H1 (cell line): Measurements from ENCODE around the gene CACNG1. TPM values are rescaled to one million over a fixed set of nuclear protein-coding genes. Genes with fewer than 3 reads are reported as not detected.

ENCODE experiments used
- CTCF ChIA-PET: fragments of 300-600 bp; sonication (Branson Sonifier 250); formaldehyde crosslinking; loops from one replicate; lab custom pipeline; 2021; ENCODE audit not compliant: partially characterized antibody; lab: Charles Lee
- POLR2A ChIA-PET: fragments of 300-600 bp; sonication (Branson Sonifier 250); formaldehyde crosslinking; loops from one replicate; lab custom pipeline; 2021; ENCODE audit warnings: inconsistent platforms; ENCODE audit not compliant: partially characterized antibody; lab: Charles Lee
- DNase-seq, 2 experiments: peaks; one replicate each; pipeline versions ENCODE4 v3.0.0 to v3.0.0-alpha.2; 2010 to 2022; ENCODE audit warnings: low spot score in 2 of 2, low read depth in 1 of 2, mixed read lengths in 1 of 2
- FAIRE-seq: peaks from 2 replicates; lab custom pipeline; 2011; peaks lifted over from hg19 to GRCh38; lab: Jason Lieb, UNC
- H2AFZ ChIP-seq: 2 replicates; pipeline ENCODE4 v1.8.1; 2012; ENCODE audit warnings: low read length, inconsistent platforms
- H2AK5ac ChIP-seq: 2 replicates; pipeline ENCODE4 v1.6.1; 2013; ENCODE audit warnings: low read depth, low read length
- H2BK120ac ChIP-seq: replicated peaks from 2 replicates; pipeline ENCODE3; 2013; ENCODE audit warnings: low read depth, low read length, inconsistent platforms
- H2BK12ac ChIP-seq: 2 replicates; pipeline ENCODE4 v1.6.1; 2013; ENCODE audit warnings: low read depth, low read length
- H2BK15ac ChIP-seq: 2 replicates; pipeline ENCODE4 v1.6.1; 2013; ENCODE audit warnings: low read length
- H2BK20ac ChIP-seq: 2 replicates; pipeline ENCODE4 v1.6.1; 2013; ENCODE audit warnings: low read length
- H2BK5ac ChIP-seq: 2 replicates; pipeline ENCODE4 v1.6.1; 2013; ENCODE audit warnings: low read depth, low read length
- H3K14ac ChIP-seq: 2 replicates; pipeline ENCODE4 v1.6.1; 2013; ENCODE audit warnings: inconsistent platforms; ENCODE audit not compliant: insufficient read length
- H3K18ac ChIP-seq: 2 replicates; pipeline ENCODE4 v1.6.1; 2013; ENCODE audit warnings: low read length; ENCODE audit errors: extremely low read depth
- H3K23ac ChIP-seq: 2 replicates; pipeline ENCODE4 v1.6.1; 2013; ENCODE audit warnings: inconsistent platforms; ENCODE audit not compliant: insufficient read length
- H3K23me2 ChIP-seq: 2 replicates; pipeline ENCODE4 v1.6.1; 2013; ENCODE audit warnings: low read depth, low read length
- H3K27ac ChIP-seq: 2 replicates; pipeline ENCODE4 v1.6.1; 2011; ENCODE audit warnings: low read depth, low read length, inconsistent platforms
- H3K27me3 ChIP-seq, 4 experiments: replicated peaks in 1 of 4; 1 replicate in 1 of 4; 2 replicates in 3 of 4; pipeline versions ENCODE4 v1.6.1 to v1.8.1; 2011 to 2013; ENCODE audit warnings: low read length in 3 of 4, mild to moderate bottlenecking in 3 of 4, inconsistent platforms in 2 of 4, mixed read lengths in 2 of 4, moderate library complexity in 1 of 4; ENCODE audit not compliant: control insufficient read depth in 3 of 4, insufficient read depth in 3 of 4; ENCODE audit errors: extremely low read depth in 1 of 4
- H3K36me3 ChIP-seq, 4 experiments: 2 replicates each; pipeline versions ENCODE4 v1.6.1 to v1.8.1; 2011 to 2013; ENCODE audit warnings: mild to moderate bottlenecking in 4 of 4, low read length in 3 of 4, moderate library complexity in 2 of 4, control low read depth in 1 of 4, inconsistent platforms in 1 of 4; ENCODE audit not compliant: insufficient read depth in 4 of 4, control insufficient read depth in 2 of 4
- H3K4ac ChIP-seq: replicated peaks from 2 replicates; pipeline ENCODE3; 2013; ENCODE audit warnings: low read length, low read depth, mixed read lengths, inconsistent platforms; ENCODE audit not compliant: insufficient read length
- H3K4me1 ChIP-seq, 4 experiments: replicated peaks in 1 of 4; 1 replicate in 1 of 4; 2 replicates in 3 of 4; pipeline versions ENCODE4 v1.6.1 to v1.8.1; 2011 to 2013; ENCODE audit warnings: low read length in 3 of 4, inconsistent platforms in 2 of 4, mixed read lengths in 1 of 4; ENCODE audit not compliant: insufficient read depth in 4 of 4, control insufficient read depth in 3 of 4
- H3K4me2 ChIP-seq, 2 experiments: 2 replicates each; pipeline versions ENCODE4 v1.6.1 to v1.8.1; 2011 to 2013; ENCODE audit warnings: low read depth in 2 of 2, low read length in 2 of 2, control low read depth in 1 of 2, inconsistent platforms in 1 of 2, mild to moderate bottlenecking in 1 of 2; ENCODE audit not compliant: insufficient read depth in 1 of 2
- H3K4me3 ChIP-seq, 4 experiments: fragments of 200-600, 300-600 bp in 1 of 4; sonication (generic), shearing (Covaris generic), sonication (Bioruptor Twin) in 1 of 4; 2 replicates each; pipeline versions ENCODE4 v1.5.1 to v1.8.1; 2011 to 2016; ENCODE audit warnings: low read length in 4 of 4, low read depth in 3 of 4, control low read depth in 2 of 4, inconsistent platforms in 2 of 4, mild to moderate bottlenecking in 2 of 4, mixed read lengths in 1 of 4, moderate library complexity in 1 of 4; ENCODE audit not compliant: insufficient read depth in 2 of 4; ENCODE audit errors: extremely low read depth in 1 of 4
- H3K56ac ChIP-seq: replicated peaks from 2 replicates; pipeline ENCODE3; 2013; ENCODE audit warnings: low read depth, mild to moderate bottlenecking, mixed read lengths, low read length, inconsistent platforms; ENCODE audit not compliant: insufficient read length
- H3K79me1 ChIP-seq: 2 replicates; pipeline ENCODE4 v1.6.1; 2013; ENCODE audit warnings: low read depth, low read length, control low read depth
- H3K79me2 ChIP-seq, 2 experiments: 2 replicates each; pipeline versions ENCODE4 v1.6.1 to v1.8.1; 2012 to 2013; ENCODE audit warnings: low read length in 2 of 2, mild to moderate bottlenecking in 2 of 2, inconsistent platforms in 1 of 2; ENCODE audit not compliant: insufficient read depth in 2 of 2, control insufficient read depth in 1 of 2
- H3K9ac ChIP-seq, 4 experiments: replicated peaks in 1 of 4; 1 replicate in 1 of 4; 2 replicates in 3 of 4; pipeline versions ENCODE4 v1.6.1 to v1.8.1; 2011 to 2013; ENCODE audit warnings: low read depth in 3 of 4, low read length in 3 of 4, control low read depth in 2 of 4, mild to moderate bottlenecking in 2 of 4, moderate library complexity in 2 of 4, inconsistent platforms in 1 of 4; ENCODE audit errors: extremely low read depth in 1 of 4
- H3K9me3 ChIP-seq, 2 experiments: 2 replicates each; pipeline versions ENCODE4 v1.6.1 to v1.8.1; 2012 to 2013; ENCODE audit warnings: mild to moderate bottlenecking in 2 of 2, moderate library complexity in 2 of 2, control low read depth in 1 of 2, inconsistent platforms in 1 of 2, low read depth in 1 of 2, low read length in 1 of 2, mixed read lengths in 1 of 2; ENCODE audit not compliant: insufficient read depth in 2 of 2
- H4K20me1 ChIP-seq, 2 experiments: replicated peaks in 1 of 2; 2 replicates each; pipeline versions ENCODE3 to v1.8.1; 2011 to 2013; ENCODE audit warnings: inconsistent platforms in 2 of 2, low read length in 2 of 2, mild to moderate bottlenecking in 1 of 2; ENCODE audit not compliant: insufficient read depth in 2 of 2, control insufficient read depth in 1 of 2
- H4K5ac ChIP-seq: 2 replicates; pipeline ENCODE4 v1.6.1; 2013; ENCODE audit warnings: low read length, low read depth, mixed read lengths, inconsistent platforms; ENCODE audit not compliant: insufficient read length
- H4K8ac ChIP-seq: 2 replicates; pipeline ENCODE4 v1.8.0; 2013; ENCODE audit warnings: mild to moderate bottlenecking, moderate library complexity, low read length, inconsistent platforms; ENCODE audit not compliant: insufficient read depth; ENCODE audit errors: extremely low read depth
- H4K91ac ChIP-seq: replicated peaks from 2 replicates; pipeline ENCODE3; 2013; ENCODE audit warnings: low read length, mixed read lengths, inconsistent platforms; ENCODE audit not compliant: insufficient read length
- ASH2L ChIP-seq: fragments of 200-600, 300-600 bp; sonication (generic); IDR thresholded peaks from one replicate; pipeline ENCODE4 v1.7.1; 2017; ENCODE audit warnings: low read length
- BACH1 ChIP-seq: IDR thresholded peaks from 2 replicates; pipeline ENCODE4 v1.6.1; 2012; ENCODE audit warnings: low read length, improper control_type of control experiment
- BCL11A ChIP-seq, 2 experiments: IDR thresholded peaks; one replicate each; pipeline ENCODE4 v1.6.1; 2011; ENCODE audit warnings: low read depth in 2 of 2, low read length in 2 of 2, mild to moderate bottlenecking in 2 of 2
- EP300 ChIP-seq, 2 experiments: IDR thresholded peaks; 1 replicate in 1 of 2; 2 replicates in 1 of 2; pipeline ENCODE4 v1.6.1; 2011 to 2012; ENCODE audit warnings: low read depth in 2 of 2, low read length in 2 of 2, mild to moderate bottlenecking in 2 of 2, borderline replicate concordance in 1 of 2, inconsistent platforms in 1 of 2, moderate library complexity in 1 of 2
- HDAC2 ChIP-seq, 2 experiments: fragments of 300-600 bp in 1 of 2; sonication (generic) in 1 of 2; IDR thresholded peaks; 2 replicates each; pipeline ENCODE4 v1.6.1; 2011 to 2012; ENCODE audit warnings: low read depth in 2 of 2, low read length in 2 of 2, mild to moderate bottlenecking in 2 of 2, moderate library complexity in 2 of 2, borderline replicate concordance in 1 of 2, inconsistent platforms in 1 of 2
- NRF1 ChIP-seq: IDR thresholded peaks from 2 replicates; pipeline ENCODE4 v1.6.1; 2011; ENCODE audit warnings: mild to moderate bottlenecking, low read depth, low read length, improper control_type of control experiment
- RBBP5 ChIP-seq: IDR thresholded peaks from 2 replicates; pipeline ENCODE4 v1.7.1; 2012; ENCODE audit warnings: low read depth, mild to moderate bottlenecking, inconsistent platforms, low read length, moderate library complexity, borderline replicate concordance
- RFX5 ChIP-seq: IDR thresholded peaks from 2 replicates; pipeline ENCODE4 v1.6.1; 2011; ENCODE audit warnings: low read depth, low read length, improper control_type of control experiment, borderline replicate concordance
- SP2 ChIP-seq: IDR thresholded peaks from 2 replicates; pipeline ENCODE4 v1.6.1; 2012; ENCODE audit warnings: mild to moderate bottlenecking, low read length, inconsistent platforms
- USF2 ChIP-seq: IDR thresholded peaks from 2 replicates; pipeline ENCODE4 v1.6.1; 2011; ENCODE audit warnings: low read length, improper control_type of control experiment
- WGBS, 2 experiments: shearing (Covaris generic) in 1 of 2; methylation state at CpG; one replicate each; pipeline versions ENCODE4 v1.1.6 to v1.1.7; 2013 to 2015; ENCODE audit warnings: low lambda C conversion rate in 2 of 2, mixed read lengths in 2 of 2, inconsistent platforms in 1 of 2, low coverage in 1 of 2, missing lambda C conversion rate in 1 of 2; ENCODE audit not compliant: insufficient replicate concordance in 2 of 2, insufficient coverage in 1 of 2, insufficient read length in 1 of 2; ENCODE audit errors: extremely low coverage in 1 of 2, missing lambda C conversion rate in 1 of 2; 5-methylcytosine and 5-hydroxymethylcytosine counted together
- polyA plus RNA-seq, 7 experiments: library from polyadenylated mRNA; depleted of rRNA in 3 of 7; stranded (reverse) in 5 of 7; unstranded in 2 of 7; fragments of >200 nt in 5 of 7; fragments of 200-250 nt in 2 of 7; gene quantifications; 1 replicate in 5 of 7; 2 replicates in 1 of 7; 4 replicates in 1 of 7; pipeline versions ENCODE4 v1.2.1 to v1.2.3, GENCODE V29; 2011 to 2013; ENCODE audit warnings: missing spikeins in 2 of 7, mixed read lengths in 2 of 7
- total RNA-seq: library from RNA; stranded (reverse); fragmentation: NEBNext Ultra II Directional; extraction: Animal tissue kit (Norgen Biotek cat#: 25700); gene quantifications from 2 replicates; pipeline ENCODE4 v1.2.1, GENCODE V29; 2021

CACNG1 gene
- total and polyA plus RNA-seq, 2 of the 8 experiments (the other 6 are each of a cell fraction or from before 2014, with no cell fraction given) = not detected

- H3K4me3 ChIP-seq = no peak overlapping the region
- no peak overlapping the region for H2BK15ac ChIP-seq
- H3K9ac ChIP-seq = no peak overlapping the region
- H3K4ac ChIP-seq = no peak overlapping the region
- H4K8ac ChIP-seq = no peak overlapping the region
- H3K23me2 ChIP-seq = no peaks in the 10 kb centered on the region
- no peak overlapping the region for H3K18ac ChIP-seq
- no peak overlapping the region for H3K14ac ChIP-seq
- DNase-seq (no peak), FAIRE-seq (no peak)
- H3K4me2 ChIP-seq = no peak overlapping the region
- H2BK20ac ChIP-seq = no peak overlapping the region
- no peak for TF ChIP-seq ASH2L
- no peak for TF ChIP-seq SP2
- TF ChIP-seq BACH1 = no peak
- no peak for TF ChIP-seq HDAC2 (IDR thresholded peaks at IDR 0.05; ENCODE audit: borderline replicate concordance in 1 of 2, low read depth in 2 of 2, low read length in 2 of 2)
- TF ChIP-seq RFX5 = no peak
- TF ChIP-seq USF2 = no peak
- TF ChIP-seq EP300 (IDR thresholded peaks at IDR 0.05; ENCODE audit: borderline replicate concordance in 1 of 2, low read depth in 2 of 2, low read length in 2 of 2) = no peak
- no peak for TF ChIP-seq BCL11A (IDR thresholded peaks at IDR 0.05; ENCODE audit: low read depth in 2 of 2, low read length in 2 of 2)
- TF ChIP-seq NRF1 = no peak
- TF ChIP-seq RBBP5 = no peak
- no peak overlapping the region for H2AFZ ChIP-seq
- no peaks in the 10 kb centered on the region for H3K9me3 ChIP-seq
- 86% methylated on average over 3 of the region's 13 CpGs; no CpG with 5 or more reads in 1 of the 2 experiments for WGBS, 2 experiments
- H2BK120ac ChIP-seq = no peak overlapping the region
- no peak overlapping the region for H3K23ac ChIP-seq
- no peak overlapping the region for H4K5ac ChIP-seq
- POLR2A ChIA-PET = interaction anchor here (1.3 kb wide), 1 partner anchor 11 kb away, joined by 3 read pairs; the partner anchor contains the start of gene CACNG1
- H3K79me1 ChIP-seq = no peaks in the 10 kb centered on the region
- H2BK5ac ChIP-seq = no peak overlapping the region
- H3K27ac ChIP-seq = no peak overlapping the region
- no peak overlapping the region for H2BK12ac ChIP-seq
- no peak overlapping the region for H3K56ac ChIP-seq
- H3K4me1 ChIP-seq = no peaks in the 10 kb centered on the region
- H4K20me1 ChIP-seq = no peaks in the 10 kb centered on the region
- no peaks in the 10 kb centered on the region for H3K36me3 ChIP-seq
- CTCF ChIA-PET = interaction anchor here (0.6 to 1.4 kb wide), 2 partner anchors 16 to 317 kb away, joined by 3 to 4 read pairs; no protein-coding TSS in a partner anchor
- H3K27me3 ChIP-seq = no peaks in the 10 kb centered on the region
- no peak overlapping the region for H2AK5ac ChIP-seq
- no peaks in the 10 kb centered on the region for H3K79me2 ChIP-seq
- H4K91ac ChIP-seq = no peak overlapping the region
Measured at GRCh38 chr17:67032985-67033384, 11.4 kb upstream of the CACNG1 start.
